ENCODE results near the gene G3BP2.

G3BP2 gene

GRCh38 chr4:75637827-75638226 is 35.4 kb downstream of the G3BP2 start:
- no peak for DNase-seq (ENCODE audit: low read depth)

DNA sequence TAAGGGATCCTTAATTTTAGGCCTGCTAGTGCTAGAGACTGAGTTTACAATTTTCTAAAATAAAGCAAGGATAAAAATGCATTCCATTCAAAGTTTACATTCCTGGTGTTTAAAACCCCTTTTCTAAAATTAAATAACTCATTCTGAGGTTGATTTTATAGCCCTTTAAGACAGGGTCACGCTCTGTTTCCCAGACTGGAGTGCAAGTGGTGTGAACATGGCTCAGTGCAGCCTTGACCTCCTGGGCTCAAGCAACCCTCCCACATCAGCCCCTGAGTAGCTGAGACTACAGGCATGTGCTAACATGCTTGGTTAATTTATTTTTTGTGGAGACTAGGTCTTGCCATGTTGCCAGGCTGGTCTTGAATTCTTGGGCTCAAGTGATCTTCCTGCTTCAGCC is 36.0 kb downstream of the G3BP2 start:
- peak; percentile 69 for DNase-seq (ENCODE audit: low read depth)

DNA sequence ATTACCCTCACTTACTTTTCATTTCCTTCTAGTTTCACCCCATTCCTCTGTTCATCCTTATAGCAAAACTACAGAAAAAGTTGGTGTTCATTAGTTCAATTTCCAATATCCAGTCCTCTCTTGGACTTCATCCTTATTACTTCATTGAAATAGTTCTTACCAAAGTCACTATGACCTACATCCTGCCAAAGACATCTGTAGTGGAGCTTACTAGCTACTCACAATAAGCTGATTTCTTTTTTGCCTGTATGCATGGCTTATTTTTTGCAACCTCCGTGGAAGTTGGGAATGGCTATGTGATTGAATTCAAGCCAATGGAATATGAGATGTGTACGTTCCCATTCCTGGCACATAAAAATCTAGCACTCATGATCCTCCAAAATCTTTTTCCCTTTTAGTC is 38.3 kb downstream of the G3BP2 start:
- no peak for DNase-seq (ENCODE audit: low read depth)

- no peak for DNase-seq (ENCODE audit: low read depth)
Observed at GRCh38 chr4:75634281-75634680, 38.9 kb downstream of the G3BP2 start.

DNA sequence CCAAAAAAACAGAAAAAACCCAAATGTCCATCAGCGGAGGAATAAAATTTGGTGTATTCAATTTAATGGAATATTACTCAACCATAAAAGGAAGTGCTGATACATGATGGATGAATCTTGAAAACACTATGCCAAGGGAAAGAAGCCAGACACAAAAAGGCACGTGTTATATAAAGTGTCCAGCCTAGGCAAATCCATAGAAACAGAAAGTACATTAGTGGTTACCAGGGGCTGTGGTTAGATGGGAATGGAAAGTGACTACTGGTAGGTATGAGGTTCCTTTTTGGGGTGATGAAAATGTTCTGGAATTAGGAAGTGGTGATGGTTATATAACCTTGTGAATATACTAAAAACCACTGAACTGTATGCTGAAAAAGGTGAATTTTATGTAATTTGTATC is 39.4 kb downstream of the G3BP2 start:
- no peak for DNase-seq (ENCODE audit: low read depth)

GRCh38 chr4:75630937-75631329 is 42.3 kb downstream of the G3BP2 start:
- DNase-seq (ENCODE audit: low read depth) = no peak

- no peak for DNase-seq (ENCODE audit: low read depth)
Observed at GRCh38 chr4:75630174-75630936, 42.9 kb downstream of the G3BP2 start, which contains the start of gene CDKL2. Gene CDKL2 (minus strand): TSS chr4:75630528. CDS start chr4:75625988, 4,540 bp downstream.

- no peak for DNase-seq (ENCODE audit: low read depth)
Observed at GRCh38 chr4:75629239-75629638, 44.0 kb downstream of the G3BP2 start.

GRCh38 chr4:75623026-75623425 is 50.2 kb downstream of the G3BP2 start:
- DNase-seq (ENCODE audit: low read depth) = no peak

- DNase-seq (ENCODE audit: low read depth) = no peak
Observed at GRCh38 chr4:75621715-75622114, 51.5 kb downstream of the G3BP2 start.

DNA sequence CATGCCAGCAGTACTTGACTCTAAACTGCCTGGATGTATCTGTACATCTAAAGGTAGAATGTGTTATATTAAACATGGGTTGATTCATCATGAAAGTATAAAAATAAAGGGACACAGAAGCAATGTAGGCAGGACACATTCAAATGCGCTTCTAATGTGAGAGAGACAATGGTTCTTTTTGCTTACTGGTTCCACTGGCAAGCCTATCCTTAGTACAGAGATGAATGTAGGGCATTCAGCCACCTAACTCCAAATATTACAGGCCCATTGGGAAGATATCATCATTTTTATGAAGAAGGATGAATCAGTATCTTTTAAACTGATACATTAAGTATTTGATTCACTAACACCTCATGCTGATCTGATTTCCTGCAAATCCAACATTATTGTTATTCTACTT is 60.9 kb downstream of the G3BP2 start:
- DNase-seq (ENCODE audit: low read depth) = no peak

- DNase-seq (ENCODE audit: low read depth) = no peak
Observed at GRCh38 chr4:75605928-75606327, 67.3 kb downstream of the G3BP2 start.

GRCh38 chr4:75599647-75600046 is 73.6 kb downstream of the G3BP2 start:
- DNase-seq (ENCODE audit: low read depth) = no peak

DNA sequence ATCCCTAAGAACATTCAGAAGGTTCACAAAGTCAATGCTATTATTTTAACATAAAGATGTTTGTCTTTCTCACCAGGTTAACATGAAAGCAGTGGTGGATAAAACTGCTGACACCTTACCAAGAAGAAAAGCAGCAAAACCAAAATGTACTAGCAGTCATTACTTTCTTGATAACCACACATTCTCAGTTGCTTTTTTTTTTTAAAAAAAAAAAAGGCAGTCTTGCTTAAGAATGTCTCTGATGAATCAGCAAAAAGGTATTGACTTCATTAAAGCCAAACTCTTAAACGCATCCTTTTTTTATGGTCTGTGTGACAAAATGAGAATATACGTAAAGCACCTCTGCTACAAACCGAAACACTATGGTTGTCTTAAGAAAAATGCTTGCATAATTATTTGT is 74.8 kb downstream of the G3BP2 start:
- DNase-seq (ENCODE audit: low read depth) = peak; percentile 9

GRCh38 chr4:75596061-75596460 is 77.2 kb downstream of the G3BP2 start:
- DNase-seq (ENCODE audit: low read depth) = no peak

DNA sequence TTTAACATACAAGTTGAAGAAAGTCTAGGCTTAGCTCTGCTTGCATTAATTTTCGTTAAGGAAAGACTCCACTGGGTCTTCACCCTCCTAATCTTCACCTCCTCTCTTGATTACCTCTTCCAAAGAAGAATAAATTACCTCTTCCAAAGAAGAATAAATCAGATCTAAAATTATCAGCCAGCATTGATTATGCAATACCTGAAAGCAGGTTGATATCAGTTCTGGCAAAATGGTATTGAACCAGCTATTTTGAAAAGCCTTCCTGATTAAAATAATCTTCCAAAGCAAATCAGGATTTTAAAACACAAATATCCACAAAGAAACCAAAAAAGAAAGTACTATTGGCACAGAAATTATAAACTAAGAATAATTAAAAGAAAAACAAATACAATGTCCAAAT is 79.8 kb downstream of the G3BP2 start:
- no peak for DNase-seq (ENCODE audit: low read depth)
